LNCaP clone FGC (cell line): ENCODE measurements around the gene MRAS.
"Not testable (repeated sequence)": the region's sequence is repeated elsewhere in the genome, so short reads cannot be mapped to it uniquely, and the experiment has no call there.

Source experiments
- DNase-seq: peaks from one replicate; pipeline ENCODE4 v3.0.0-alpha.2; 2011; ENCODE audit warnings: low read depth
- H3K4me3 ChIP-seq: 2 replicates; pipeline ENCODE4 v1.5.1; 2011; ENCODE audit warnings: mild to moderate bottlenecking, low read depth, low read length, control low read depth
- TF ChIP-seq, protein P1 (sequence below): IDR thresholded peaks from 2 replicates; pipeline ENCODE4 v1.5.1; 2012; ENCODE audit warnings: mild to moderate bottlenecking; ENCODE audit not compliant: control insufficient read depth, insufficient read depth; ENCODE audit errors: extremely low read depth

MRAS gene

GRCh38 chr3:138373087-138373735 lies 24.8 kb downstream of the MRAS start:
- TF ChIP-seq, protein P1, sequence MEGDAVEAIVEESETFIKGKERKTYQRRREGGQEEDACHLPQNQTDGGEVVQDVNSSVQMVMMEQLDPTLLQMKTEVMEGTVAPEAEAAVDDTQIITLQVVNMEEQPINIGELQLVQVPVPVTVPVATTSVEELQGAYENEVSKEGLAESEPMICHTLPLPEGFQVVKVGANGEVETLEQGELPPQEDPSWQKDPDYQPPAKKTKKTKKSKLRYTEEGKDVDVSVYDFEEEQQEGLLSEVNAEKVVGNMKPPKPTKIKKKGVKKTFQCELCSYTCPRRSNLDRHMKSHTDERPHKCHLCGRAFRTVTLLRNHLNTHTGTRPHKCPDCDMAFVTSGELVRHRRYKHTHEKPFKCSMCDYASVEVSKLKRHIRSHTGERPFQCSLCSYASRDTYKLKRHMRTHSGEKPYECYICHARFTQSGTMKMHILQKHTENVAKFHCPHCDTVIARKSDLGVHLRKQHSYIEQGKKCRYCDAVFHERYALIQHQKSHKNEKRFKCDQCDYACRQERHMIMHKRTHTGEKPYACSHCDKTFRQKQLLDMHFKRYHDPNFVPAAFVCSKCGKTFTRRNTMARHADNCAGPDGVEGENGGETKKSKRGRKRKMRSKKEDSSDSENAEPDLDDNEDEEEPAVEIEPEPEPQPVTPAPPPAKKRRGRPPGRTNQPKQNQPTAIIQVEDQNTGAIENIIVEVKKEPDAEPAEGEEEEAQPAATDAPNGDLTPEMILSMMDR, result no peak
- DNase-seq, result no peak
- H3K4me3 ChIP-seq, result no peak overlapping the region

DNA sequence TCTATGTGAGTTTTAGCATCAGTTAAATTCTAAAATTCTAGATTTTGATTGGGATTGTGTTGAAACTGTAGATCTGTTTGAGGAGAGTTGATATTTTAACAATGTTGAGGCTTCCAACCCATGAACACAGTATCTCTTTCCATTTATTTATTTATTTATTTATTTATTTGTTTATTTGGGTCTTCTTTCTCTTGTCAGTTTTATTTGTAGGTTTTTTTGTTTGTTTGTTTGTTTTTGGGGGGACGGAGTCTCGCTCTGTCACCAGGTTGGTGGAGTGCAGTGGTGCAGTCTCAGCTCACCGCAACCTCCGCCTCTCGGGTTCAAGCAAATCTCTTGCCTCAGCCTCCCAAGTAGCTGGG lies 25.3 kb downstream of the MRAS start:
- no peak for DNase-seq
- TF ChIP-seq, protein P1, result no peak
- no peak overlapping the region for H3K4me3 ChIP-seq

- DNase-seq, result no peak
- TF ChIP-seq, protein P1, result no peak
- H3K4me3 ChIP-seq, result no peak overlapping the region
These were observed 26.3 kb downstream of the MRAS start for GRCh38 chr3:138374573-138375134.

- H3K4me3 ChIP-seq, result no peak overlapping the region
- TF ChIP-seq, protein P1, result no peak
- DNase-seq, result no peak
These were observed 27.1 kb downstream of the MRAS start for GRCh38 chr3:138375447-138375846.

DNA sequence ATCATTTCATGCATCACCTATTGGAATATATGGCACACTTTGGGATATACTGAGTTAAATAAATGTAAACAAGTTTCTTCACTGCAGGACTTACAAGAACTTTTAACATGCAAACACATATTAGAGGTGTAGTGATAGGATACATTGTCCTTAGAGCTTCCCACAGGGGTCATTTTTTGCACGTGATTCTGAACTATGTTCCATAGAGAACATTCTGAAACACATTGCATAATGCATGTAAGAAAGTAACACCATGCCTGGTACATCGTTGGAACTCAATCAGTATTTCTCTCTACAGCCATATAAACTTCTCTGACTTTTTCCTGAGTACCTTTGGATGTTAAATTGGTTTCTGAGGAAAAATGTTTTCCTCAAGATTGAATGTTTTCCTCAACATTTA lies 28.3 kb downstream of the MRAS start:
- TF ChIP-seq, protein P1, result no peak
- DNase-seq, result no peak
- no peak overlapping the region for H3K4me3 ChIP-seq

- not testable (repeated sequence) for H3K4me3 ChIP-seq, DNase-seq
These were observed 28.8 kb downstream of the MRAS start for GRCh38 chr3:138377212-138377611.

- TF ChIP-seq, protein P1, result no peak
- DNase-seq, result no peak
- H3K4me3 ChIP-seq, result no peak overlapping the region
These were observed 29.4 kb downstream of the MRAS start for GRCh38 chr3:138377804-138378203.
